HCT116 (cell line): ENCODE data around the gene SPTBN1. TPM values are rescaled to one million over a fixed set of nuclear protein-coding genes. Genes with fewer than 3 reads are reported as not detected.

Experiments
- ATAC-seq: fragments of 200-7000 bp; cut with Tn5 transposase; 2 replicates; pipeline ENCODE4 v1.9.1; 2020; ENCODE audit warnings: mild to moderate bottlenecking, moderate library complexity
- BruUV-seq: library from RNA; stranded (reverse); fragments of 400-500 nt; replicated peaks from 2 replicates; lab custom pipeline; 2021; lab: Mats Ljungman, UMichigan
- CTCF ChIA-PET: fragments of 300-600 bp; sonication (Branson Sonifier 250); formaldehyde crosslinking; loops from one replicate; lab custom pipeline; 2021; ENCODE audit warnings: antibody characterized with exemption; lab: Charles Lee
- POLR2A ChIA-PET: fragments of 300-600, 350-600 bp; sonication (Branson Sonifier 250); formaldehyde crosslinking; loops from one replicate; lab custom pipeline; 2021; ENCODE audit warnings: antibody characterized with exemption; lab: Charles Lee
- RAD21 ChIA-PET, 2 experiments: fragments of 300-600 bp; sonication (Branson Sonifier 250); formaldehyde crosslinking; loops; one replicate each; lab custom pipeline; 2023; ENCODE audit warnings: low total read pairs in 2 of 2; ENCODE audit not compliant: uncharacterized antibody in 2 of 2, unreplicated experiment in 2 of 2, low non-redundant PET in 1 of 2; lab: Charles Lee
- DNase-seq: peaks from one replicate; pipeline ENCODE4 v3.0.0-alpha.2; 2010; ENCODE audit warnings: low read depth, low spot score
- H2AFZ ChIP-seq: fragments of 200-600 bp; shearing (Covaris generic), sonication (generic); 2 replicates; pipeline ENCODE4 v1.6.1; 2017; ENCODE audit warnings: low read depth, mixed run types, mixed read lengths, antibody characterized with exemption, low read length; ENCODE audit not compliant: poor library complexity, severe bottlenecking
- H3K27ac ChIP-seq: 2 replicates; pipeline ENCODE4 v1.5.1; 2012; ENCODE audit warnings: low read depth, low read length
- H3K27me3 ChIP-seq: fragments of 200-600 bp; sonication (generic); 2 replicates; pipeline ENCODE4 v1.6.1; 2016; ENCODE audit warnings: mixed run types, low read length, mixed read lengths; ENCODE audit not compliant: insufficient read depth
- H3K36me3 ChIP-seq, 2 experiments: fragments of 200-500 bp in 1 of 2; fragments of 200-600 bp in 1 of 2; sonication (Bioruptor generic) in 1 of 2; sonication (generic) in 1 of 2; 2 replicates each; pipeline versions ENCODE4 v1.5.1 to v1.6.1; 2014 to 2016; ENCODE audit warnings: low read length in 2 of 2, inconsistent platforms in 1 of 2, mixed read lengths in 1 of 2, mixed run types in 1 of 2; ENCODE audit not compliant: insufficient read depth in 2 of 2, control insufficient read depth in 1 of 2
- H3K4me1 ChIP-seq, 2 experiments: fragments of 200-600 bp in 1 of 2; sonication (generic) in 1 of 2; 2 replicates each; pipeline versions ENCODE4 v1.5.1 to v1.6.1; 2012 to 2017; ENCODE audit warnings: low read length in 2 of 2, inconsistent platforms in 1 of 2, mild to moderate bottlenecking in 1 of 2, mixed read lengths in 1 of 2, mixed run types in 1 of 2, moderate library complexity in 1 of 2; ENCODE audit not compliant: insufficient read depth in 2 of 2, control insufficient read depth in 1 of 2
- H3K4me2 ChIP-seq: fragments of 200-600 bp; sonication (generic); 2 replicates; pipeline ENCODE4 v1.6.1; 2017; ENCODE audit warnings: mixed run types, low read length, mixed read lengths
- H3K4me3 ChIP-seq, 2 experiments: fragments of 200-600 bp in 1 of 2; sonication (generic) in 1 of 2; replicated peaks in 1 of 2; 2 replicates each; pipeline ENCODE4 v1.5.1; 2011 to 2016; ENCODE audit warnings: low read length in 2 of 2, control low read depth in 1 of 2, low read depth in 1 of 2, mild to moderate bottlenecking in 1 of 2, mixed read lengths in 1 of 2, mixed run types in 1 of 2
- H3K79me2 ChIP-seq: fragments of 200-600 bp; sonication (generic); 2 replicates; pipeline ENCODE4 v1.6.1; 2017; ENCODE audit warnings: mild to moderate bottlenecking, mixed run types, low read length, moderate library complexity, mixed read lengths; ENCODE audit not compliant: insufficient read depth
- H3K9ac ChIP-seq: fragments of 200-600 bp; sonication (generic); 2 replicates; pipeline ENCODE4 v1.6.1; 2016; ENCODE audit warnings: low read length, mixed read lengths
- H3K9me2 ChIP-seq: fragments of 200-600 bp; sonication (generic), shearing (Covaris generic); 2 replicates; pipeline ENCODE4 v1.6.1; 2017; ENCODE audit warnings: mixed run types, mild to moderate bottlenecking, moderate library complexity; ENCODE audit not compliant: insufficient read depth
- H3K9me3 ChIP-seq, 2 experiments: fragments of 200-500 bp in 1 of 2; fragments of 200-600 bp in 1 of 2; sonication (Bioruptor generic) in 1 of 2; sonication (generic) in 1 of 2; 2 replicates each; pipeline ENCODE4 v1.6.1; 2014 to 2017; ENCODE audit warnings: low read length in 2 of 2, mixed read lengths in 2 of 2, inconsistent platforms in 1 of 2, low read depth in 1 of 2, mild to moderate bottlenecking in 1 of 2, mixed run types in 1 of 2, moderate library complexity in 1 of 2; ENCODE audit not compliant: control insufficient read depth in 1 of 2, insufficient read depth in 1 of 2
- H4K20me1 ChIP-seq: fragments of 200-600 bp; sonication (generic), shearing (Covaris generic); 2 replicates; pipeline ENCODE4 v1.6.1; 2017; ENCODE audit warnings: mixed run types, mild to moderate bottlenecking, moderate library complexity; ENCODE audit not compliant: insufficient read depth
- CBX3 ChIP-seq: IDR thresholded peaks from 2 replicates; pipeline ENCODE4 v1.6.1; 2012; ENCODE audit warnings: low read depth
- CEBPB ChIP-seq: IDR thresholded peaks from 2 replicates; pipeline ENCODE4 v1.6.1; 2012; ENCODE audit warnings: low read depth
- EGR1 ChIP-seq: IDR thresholded peaks from 2 replicates; pipeline ENCODE4 v1.6.1; 2012; ENCODE audit warnings: low read depth
- FOSL1 ChIP-seq: IDR thresholded peaks from 2 replicates; pipeline ENCODE4 v1.6.1; 2012; ENCODE audit warnings: low read depth
- POLR2A ChIP-seq: IDR thresholded peaks from 2 replicates; pipeline ENCODE4 v1.7.0; 2011; ENCODE audit warnings: borderline replicate concordance; ENCODE audit not compliant: insufficient read depth, insufficient read length; ENCODE audit errors: extremely low read depth
- POLR2AphosphoS5 ChIP-seq: IDR thresholded peaks from 2 replicates; pipeline ENCODE4 v1.6.1; 2011; ENCODE audit warnings: mild to moderate bottlenecking, low read depth, low read length, moderate library complexity
- SIN3A ChIP-seq: IDR thresholded peaks from 2 replicates; pipeline ENCODE4 v1.6.1; 2012; ENCODE audit warnings: low read depth
- SRF ChIP-seq: IDR thresholded peaks from 2 replicates; pipeline ENCODE4 v1.6.1; 2012; ENCODE audit warnings: low read depth
- TCF7L2 ChIP-seq: IDR thresholded peaks from 2 replicates; pipeline ENCODE4 v1.7.0; 2011; ENCODE audit warnings: borderline replicate concordance, inconsistent platforms; ENCODE audit not compliant: insufficient read depth, insufficient read length; ENCODE audit errors: extremely low read depth
- ZFX ChIP-seq: fragments of 450-650 bp; IDR thresholded peaks from 2 replicates; pipeline ENCODE4 v1.6.1; 2017
- ZNF274 ChIP-seq: fragments of 200-500 bp; sonication (Bioruptor generic); IDR thresholded peaks from 2 replicates; pipeline ENCODE4 v1.6.1; 2014; ENCODE audit warnings: mild to moderate bottlenecking, low read depth, low read length, inconsistent platforms
- intact Hi-C: fragments of 100-400 bp; cut with micrococcal nuclease; formaldehyde crosslinking; loops from 2 replicates; pipeline ENCODE4 v1.10.0; 2022
- total RNA-seq: library from RNA; stranded (reverse); gene quantifications from one replicate; pipeline ENCODE4 v1.2.1, GENCODE V29; 2021; ENCODE audit not compliant: unreplicated experiment
- TF ChIP-seq, protein P1 (sequence below): IDR thresholded peaks from 2 replicates; pipeline ENCODE4 v1.6.1; 2012
- TF ChIP-seq, protein P2 (sequence below): IDR thresholded peaks from 2 replicates; pipeline ENCODE4 v1.6.1; 2011; ENCODE audit warnings: mild to moderate bottlenecking, low read length, moderate library complexity; ENCODE audit not compliant: insufficient replicate concordance; ENCODE audit errors: extremely low read depth
- TF ChIP-seq, protein P3 (sequence below), 3 experiments: fragments of 200-600 bp in 1 of 3; sonication (generic) in 1 of 3; IDR thresholded peaks in 2 of 3; conservative IDR thresholded peaks in 1 of 3; 2 replicates each; pipeline ENCODE4 v1.5.1; 2012 to 2017; ENCODE audit warnings: low read depth in 2 of 3, low read length in 2 of 3, antibody characterized with exemption in 1 of 3, borderline replicate concordance in 1 of 3, control low read depth in 1 of 3, mild to moderate bottlenecking in 1 of 3, mixed read lengths in 1 of 3, mixed run types in 1 of 3, moderate library complexity in 1 of 3; ENCODE audit not compliant: insufficient read depth in 1 of 3
- TF ChIP-seq, protein P4 (sequence below): IDR thresholded peaks from 2 replicates; pipeline ENCODE4 v1.6.1; 2012; ENCODE audit warnings: low read depth
- TF ChIP-seq, protein P5 (sequence below): IDR thresholded peaks from 2 replicates; pipeline ENCODE4 v1.6.1; 2012

Gene SPTBN1
- total RNA-seq, 1 experiment from 2014 or later, result 84.4 TPM

DNA sequence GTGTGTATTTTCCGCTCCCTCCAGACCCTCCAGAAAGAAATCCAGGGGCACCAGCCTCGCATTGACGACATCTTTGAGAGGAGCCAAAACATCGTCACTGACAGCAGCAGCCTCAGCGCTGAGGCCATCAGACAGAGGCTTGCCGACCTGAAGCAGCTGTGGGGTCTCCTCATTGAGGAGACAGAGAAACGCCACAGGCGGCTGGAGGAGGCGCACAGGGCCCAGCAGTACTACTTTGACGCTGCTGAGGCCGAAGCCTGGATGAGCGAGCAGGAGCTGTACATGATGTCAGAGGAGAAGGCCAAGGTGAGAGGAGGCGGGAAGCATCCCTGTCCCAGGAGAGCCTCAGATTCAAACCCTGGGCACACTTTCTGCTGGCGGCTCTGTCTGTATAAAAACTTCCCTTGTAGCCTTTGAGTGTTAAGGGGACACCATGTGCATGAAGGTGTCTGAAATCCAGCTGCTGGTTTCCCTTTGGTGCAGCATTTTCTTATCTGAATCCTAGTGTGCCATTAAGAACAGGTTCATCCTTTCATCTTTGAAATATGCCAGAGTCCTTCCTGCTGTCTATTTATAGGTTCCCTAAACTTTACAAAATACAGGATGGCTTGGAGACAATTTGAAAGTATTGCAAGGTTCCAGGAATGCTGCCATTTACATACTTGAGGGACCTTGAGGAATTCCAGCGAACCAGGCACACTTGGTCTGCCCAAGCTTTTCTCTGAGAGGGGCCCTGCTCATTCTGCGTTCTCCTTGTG is 190.2 kb downstream of the SPTBN1 start:
- TF ChIP-seq, protein P1, sequence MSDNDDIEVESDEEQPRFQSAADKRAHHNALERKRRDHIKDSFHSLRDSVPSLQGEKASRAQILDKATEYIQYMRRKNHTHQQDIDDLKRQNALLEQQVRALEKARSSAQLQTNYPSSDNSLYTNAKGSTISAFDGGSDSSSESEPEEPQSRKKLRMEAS, result no peak
- TF ChIP-seq, protein P2, sequence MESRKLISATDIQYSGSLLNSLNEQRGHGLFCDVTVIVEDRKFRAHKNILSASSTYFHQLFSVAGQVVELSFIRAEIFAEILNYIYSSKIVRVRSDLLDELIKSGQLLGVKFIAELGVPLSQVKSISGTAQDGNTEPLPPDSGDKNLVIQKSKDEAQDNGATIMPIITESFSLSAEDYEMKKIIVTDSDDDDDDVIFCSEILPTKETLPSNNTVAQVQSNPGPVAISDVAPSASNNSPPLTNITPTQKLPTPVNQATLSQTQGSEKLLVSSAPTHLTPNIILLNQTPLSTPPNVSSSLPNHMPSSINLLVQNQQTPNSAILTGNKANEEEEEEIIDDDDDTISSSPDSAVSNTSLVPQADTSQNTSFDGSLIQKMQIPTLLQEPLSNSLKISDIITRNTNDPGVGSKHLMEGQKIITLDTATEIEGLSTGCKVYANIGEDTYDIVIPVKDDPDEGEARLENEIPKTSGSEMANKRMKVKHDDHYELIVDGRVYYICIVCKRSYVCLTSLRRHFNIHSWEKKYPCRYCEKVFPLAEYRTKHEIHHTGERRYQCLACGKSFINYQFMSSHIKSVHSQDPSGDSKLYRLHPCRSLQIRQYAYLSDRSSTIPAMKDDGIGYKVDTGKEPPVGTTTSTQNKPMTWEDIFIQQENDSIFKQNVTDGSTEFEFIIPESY, result no peak
- no peak for TF ChIP-seq FOSL1
- TF ChIP-seq POLR2AphosphoS5, result no peak
- no peak for TF ChIP-seq SIN3A
- TF ChIP-seq, protein P3, sequence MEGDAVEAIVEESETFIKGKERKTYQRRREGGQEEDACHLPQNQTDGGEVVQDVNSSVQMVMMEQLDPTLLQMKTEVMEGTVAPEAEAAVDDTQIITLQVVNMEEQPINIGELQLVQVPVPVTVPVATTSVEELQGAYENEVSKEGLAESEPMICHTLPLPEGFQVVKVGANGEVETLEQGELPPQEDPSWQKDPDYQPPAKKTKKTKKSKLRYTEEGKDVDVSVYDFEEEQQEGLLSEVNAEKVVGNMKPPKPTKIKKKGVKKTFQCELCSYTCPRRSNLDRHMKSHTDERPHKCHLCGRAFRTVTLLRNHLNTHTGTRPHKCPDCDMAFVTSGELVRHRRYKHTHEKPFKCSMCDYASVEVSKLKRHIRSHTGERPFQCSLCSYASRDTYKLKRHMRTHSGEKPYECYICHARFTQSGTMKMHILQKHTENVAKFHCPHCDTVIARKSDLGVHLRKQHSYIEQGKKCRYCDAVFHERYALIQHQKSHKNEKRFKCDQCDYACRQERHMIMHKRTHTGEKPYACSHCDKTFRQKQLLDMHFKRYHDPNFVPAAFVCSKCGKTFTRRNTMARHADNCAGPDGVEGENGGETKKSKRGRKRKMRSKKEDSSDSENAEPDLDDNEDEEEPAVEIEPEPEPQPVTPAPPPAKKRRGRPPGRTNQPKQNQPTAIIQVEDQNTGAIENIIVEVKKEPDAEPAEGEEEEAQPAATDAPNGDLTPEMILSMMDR (IDR thresholded peaks at IDR 0.05 in 2 of 3, conservative IDR thresholded peaks at IDR 0.05 in 1 of 3; ENCODE audit: borderline replicate concordance in 1 of 3, insufficient read depth in 1 of 3, low read depth in 2 of 3, low read length in 2 of 3), result no peak
- TF ChIP-seq CEBPB, result no peak
- no peak for TF ChIP-seq EGR1
- no peak for TF ChIP-seq ZNF274
- TF ChIP-seq ZFX, result no peak
- no peak for TF ChIP-seq TCF7L2
- TF ChIP-seq, protein P4, sequence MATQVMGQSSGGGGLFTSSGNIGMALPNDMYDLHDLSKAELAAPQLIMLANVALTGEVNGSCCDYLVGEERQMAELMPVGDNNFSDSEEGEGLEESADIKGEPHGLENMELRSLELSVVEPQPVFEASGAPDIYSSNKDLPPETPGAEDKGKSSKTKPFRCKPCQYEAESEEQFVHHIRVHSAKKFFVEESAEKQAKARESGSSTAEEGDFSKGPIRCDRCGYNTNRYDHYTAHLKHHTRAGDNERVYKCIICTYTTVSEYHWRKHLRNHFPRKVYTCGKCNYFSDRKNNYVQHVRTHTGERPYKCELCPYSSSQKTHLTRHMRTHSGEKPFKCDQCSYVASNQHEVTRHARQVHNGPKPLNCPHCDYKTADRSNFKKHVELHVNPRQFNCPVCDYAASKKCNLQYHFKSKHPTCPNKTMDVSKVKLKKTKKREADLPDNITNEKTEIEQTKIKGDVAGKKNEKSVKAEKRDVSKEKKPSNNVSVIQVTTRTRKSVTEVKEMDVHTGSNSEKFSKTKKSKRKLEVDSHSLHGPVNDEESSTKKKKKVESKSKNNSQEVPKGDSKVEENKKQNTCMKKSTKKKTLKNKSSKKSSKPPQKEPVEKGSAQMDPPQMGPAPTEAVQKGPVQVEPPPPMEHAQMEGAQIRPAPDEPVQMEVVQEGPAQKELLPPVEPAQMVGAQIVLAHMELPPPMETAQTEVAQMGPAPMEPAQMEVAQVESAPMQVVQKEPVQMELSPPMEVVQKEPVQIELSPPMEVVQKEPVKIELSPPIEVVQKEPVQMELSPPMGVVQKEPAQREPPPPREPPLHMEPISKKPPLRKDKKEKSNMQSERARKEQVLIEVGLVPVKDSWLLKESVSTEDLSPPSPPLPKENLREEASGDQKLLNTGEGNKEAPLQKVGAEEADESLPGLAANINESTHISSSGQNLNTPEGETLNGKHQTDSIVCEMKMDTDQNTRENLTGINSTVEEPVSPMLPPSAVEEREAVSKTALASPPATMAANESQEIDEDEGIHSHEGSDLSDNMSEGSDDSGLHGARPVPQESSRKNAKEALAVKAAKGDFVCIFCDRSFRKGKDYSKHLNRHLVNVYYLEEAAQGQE, result no peak
- no peak for TF ChIP-seq POLR2A
- TF ChIP-seq, protein P5, sequence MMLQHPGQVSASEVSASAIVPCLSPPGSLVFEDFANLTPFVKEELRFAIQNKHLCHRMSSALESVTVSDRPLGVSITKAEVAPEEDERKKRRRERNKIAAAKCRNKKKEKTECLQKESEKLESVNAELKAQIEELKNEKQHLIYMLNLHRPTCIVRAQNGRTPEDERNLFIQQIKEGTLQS, result no peak
- no peak for TF ChIP-seq SRF
- no peak for TF ChIP-seq CBX3
- TF ChIP-seq, all 23 proteins: peak for 0
- Histone ChIP-seq H3K4me2 (no peak overlapping the region), H3K4me3 (no peak overlapping the region), H4K20me1 (no peaks in the 10 kb centered on the region), H3K36me3 (peaks cover 39 to 55% of the 10 kb centered on the region in 2 experiments; a peak in 3 of 4 replicates), H2AFZ (no peak overlapping the region), H3K9ac (no peak overlapping the region), H3K27ac (no peak overlapping the region), H3K27me3 (no peaks in the 10 kb centered on the region), H3K9me2 (no peaks in the 10 kb centered on the region), H3K4me1 (no peaks in the 10 kb centered on the region), H3K79me2 (no peaks in the 10 kb centered on the region), H3K9me3 (no peaks in the 10 kb centered on the region)
- intact Hi-C loops, result no loop called here
- BruUV-seq, result no TSS peak
- ATAC-seq, result no peak
- CTCF ChIA-PET, result no interaction called here
- RAD21 ChIA-PET, result no interaction called here
- POLR2A ChIA-PET, result no interaction called here
- no peak for DNase-seq
